DMS 273 treated with DMSO at 0.1 percent for 48 hours (cell line): ENCODE data around the gene CARM1.
"Not testable (repeated sequence)": the region's sequence is repeated elsewhere in the genome, so short reads cannot be mapped to it uniquely, and the experiment has no call there.

Source experiments
- DNase-seq: peaks from one replicate; lab custom pipeline; 2025; lab: John Stamatoyannopoulos, UW

The CARM1 gene

GRCh38 chr19:10872546-10873107 is 1.3 kb downstream of the CARM1 start:
- DNase-seq, result no peak

GRCh38 chr19:10874024-10874423 is 2.7 kb downstream of the CARM1 start:
- no peak for DNase-seq

- no peak for DNase-seq
These were observed 5.3 kb downstream of the CARM1 start for GRCh38 chr19:10876459-10877240.

- not testable (repeated sequence) for DNase-seq
These were observed 6.3 kb downstream of the CARM1 start for GRCh38 chr19:10877608-10878007.

- no peak for DNase-seq
These were observed 6.9 kb downstream of the CARM1 start for GRCh38 chr19:10878253-10878652.

GRCh38 chr19:10881403-10882107 is 10.2 kb downstream of the CARM1 start:
- no peak for DNase-seq

- DNase-seq, result no peak
These were observed 10.7 kb downstream of the CARM1 start for GRCh38 chr19:10882108-10882457.

GRCh38 chr19:10884274-10884673 is 12.9 kb downstream of the CARM1 start:
- no peak for DNase-seq

GRCh38 chr19:10885201-10886169 is 14.1 kb downstream of the CARM1 start:
- no peak for DNase-seq

- no peak for DNase-seq
These were observed 16.4 kb downstream of the CARM1 start for GRCh38 chr19:10887616-10888367.

- peak; percentile 87 for DNase-seq
These were observed 17.1 kb downstream of the CARM1 start for GRCh38 chr19:10888421-10888866.

- DNase-seq, result no peak
These were observed 18.5 kb downstream of the CARM1 start for GRCh38 chr19:10889880-10890279.

GRCh38 chr19:10891405-10892086 is 20.2 kb downstream of the CARM1 start:
- no peak for DNase-seq

GRCh38 chr19:10892256-10892655 is 20.9 kb downstream of the CARM1 start:
- DNase-seq, result peak; percentile 37

- DNase-seq, result no peak
These were observed 23.5 kb downstream of the CARM1 start for GRCh38 chr19:10894911-10895213.

GRCh38 chr19:10895363-10895762 is 24.0 kb downstream of the CARM1 start:
- no peak for DNase-seq

- DNase-seq, result no peak
These were observed 24.6 kb downstream of the CARM1 start for GRCh38 chr19:10895920-10896319.

GRCh38 chr19:10896851-10897526 is 25.6 kb downstream of the CARM1 start:
- no peak for DNase-seq

GRCh38 chr19:10898633-10899032 is 27.3 kb downstream of the CARM1 start:
- no peak for DNase-seq

GRCh38 chr19:10899151-10899653 is 27.8 kb downstream of the CARM1 start:
- DNase-seq, result no peak
